Activated CD4-positive, alpha-beta memory T cell treated with anti-CD3 and anti-CD28 coated beads, Interleukin-2, amount 10 ng/mL, durations not matched to agents 7 days and 5 days (primary cell): ENCODE measurements around the gene MAP3K5. TPM values are rescaled to one million over a fixed set of nuclear protein-coding genes. Genes with fewer than 3 reads are reported as not detected.
"Not testable (repeated sequence)": the region's sequence is repeated elsewhere in the genome, so short reads cannot be mapped to it uniquely, and the experiment has no call there.

Experiments used
- CTCF ChIA-PET: fragments of 350-600 bp; sonication (Branson Sonifier 250); formaldehyde crosslinking; loops from one replicate; lab custom pipeline; 2021; ENCODE audit warnings: antibody characterized with exemption, inconsistent platforms; lab: Charles Lee
- POLR2A ChIA-PET: fragments of 350-600 bp; sonication (Branson Sonifier 250); formaldehyde crosslinking; loops from one replicate; lab custom pipeline; 2021; ENCODE audit warnings: antibody characterized with exemption; lab: Charles Lee
- DNase-seq: peaks from one replicate; pipeline ENCODE4 v3.0.0-alpha.2; 2020
- H3K27ac Mint-ChIP-seq: one replicate; pipeline ENCODE4 v1.8.0; 2021; ENCODE audit warnings: mild to moderate bottlenecking, mixed read lengths
- H3K27me3 Mint-ChIP-seq: one replicate; pipeline ENCODE4 v1.8.0; 2021; ENCODE audit warnings: mixed read lengths
- H3K36me3 Mint-ChIP-seq: one replicate; pipeline ENCODE4 v1.8.0; 2021; ENCODE audit warnings: low read depth, mixed read lengths
- H3K4me1 Mint-ChIP-seq: one replicate; pipeline ENCODE4 v1.8.0; 2021; ENCODE audit warnings: mixed read lengths
- H3K4me3 Mint-ChIP-seq: one replicate; pipeline ENCODE4 v1.8.0; 2021; ENCODE audit warnings: mild to moderate bottlenecking, mixed read lengths
- H3K9me3 Mint-ChIP-seq: one replicate; pipeline ENCODE4 v1.8.0; 2021; ENCODE audit warnings: mixed read lengths
- total RNA-seq, 2 experiments: library from RNA; stranded (reverse); gene quantifications; one replicate each; pipeline ENCODE4 v1.2.3, GENCODE V29; 2021

MAP3K5 gene
- total RNA-seq, 2 experiments from 2014 or later = 25.4 to 25.9 TPM

DNA sequence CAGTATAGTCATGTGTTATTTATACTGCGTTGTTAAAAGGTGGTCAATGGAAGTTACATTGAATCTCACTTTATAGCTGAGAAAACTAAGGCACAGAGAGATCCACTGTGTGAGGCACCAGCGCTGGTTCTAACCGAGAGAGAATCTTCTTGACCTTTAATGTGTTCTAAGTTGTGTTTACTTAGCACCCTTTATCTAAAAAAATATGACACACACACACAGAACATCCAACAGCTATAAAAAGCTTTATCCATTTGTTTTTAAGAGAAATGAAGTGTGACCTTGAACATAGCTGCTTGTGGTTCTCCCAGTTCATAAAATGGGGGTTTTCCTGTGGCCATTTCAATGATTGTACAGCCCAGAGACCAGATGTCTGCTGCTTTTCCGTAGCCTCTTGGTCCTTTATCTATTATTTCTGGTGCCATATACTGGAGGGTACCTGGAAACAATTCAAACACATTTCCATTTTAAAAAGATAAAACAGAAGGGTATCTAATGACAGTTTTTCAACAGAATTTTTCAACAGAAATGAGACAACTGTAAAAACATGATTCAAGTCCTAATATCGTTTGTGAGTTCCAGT is 187.3 kb downstream of the MAP3K5 start:
- POLR2A ChIA-PET = no interaction called here

DNA sequence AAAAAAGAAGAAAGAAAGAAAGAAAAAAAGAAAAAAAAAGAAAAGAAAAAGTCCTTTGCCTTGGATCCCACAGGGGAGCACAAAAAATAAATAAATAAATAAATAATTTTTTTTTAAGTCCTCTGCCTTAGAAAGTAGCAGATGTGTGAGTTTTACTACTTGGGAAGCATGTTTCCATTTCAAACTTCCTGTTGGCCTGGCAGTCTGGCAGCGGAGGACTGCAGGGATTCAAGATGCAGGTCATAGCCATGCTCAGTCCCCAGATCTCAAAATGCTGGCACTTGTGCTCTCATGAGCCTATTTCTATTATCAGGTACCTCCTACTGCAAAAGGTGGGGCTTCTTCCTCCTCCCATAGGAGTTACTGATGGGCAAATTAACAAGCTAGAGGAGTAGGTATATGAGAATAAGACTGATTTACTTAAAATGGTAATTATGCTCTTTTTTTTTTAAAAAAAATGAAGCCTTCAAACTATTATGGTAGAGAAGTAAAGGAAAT is 187.9 kb downstream of the MAP3K5 start:
- H3K36me3 Mint-ChIP-seq = peaks cover 39% of the 10 kb centered on the region
- no peaks in the 10 kb centered on the region for H3K9me3 Mint-ChIP-seq
- no peak overlapping the region for H3K27ac Mint-ChIP-seq
- no peak for DNase-seq
- peaks cover 15% of the 10 kb centered on the region for H3K4me1 Mint-ChIP-seq
- no peak overlapping the region for H3K4me3 Mint-ChIP-seq
- CTCF ChIA-PET = interaction anchor here (1.7 kb wide), 1 partner anchor 188 kb away, joined by 8 read pairs; the partner anchor contains the start of gene MAP3K5
- H3K27me3 Mint-ChIP-seq = no peaks in the 10 kb centered on the region
- POLR2A ChIA-PET = no interaction called here

More for the DNA sequence above, 187.3 kb downstream of the MAP3K5 start:
- Mint-ChIP-seq H3K27ac (no peak overlapping the region), H3K36me3 (peaks cover 43% of the 10 kb centered on the region), H3K4me3 (no peak overlapping the region), H3K9me3 (no peaks in the 10 kb centered on the region), H3K4me1 (peaks cover 19% of the 10 kb centered on the region), H3K27me3 (no peaks in the 10 kb centered on the region)
- no peak for DNase-seq
- CTCF ChIA-PET = interaction anchor here (0.9 to 1.7 kb wide), 2 partner anchors 187 to 190 kb away, joined by 3 to 8 read pairs; partner anchors contain the start of gene MAP3K5

DNA sequence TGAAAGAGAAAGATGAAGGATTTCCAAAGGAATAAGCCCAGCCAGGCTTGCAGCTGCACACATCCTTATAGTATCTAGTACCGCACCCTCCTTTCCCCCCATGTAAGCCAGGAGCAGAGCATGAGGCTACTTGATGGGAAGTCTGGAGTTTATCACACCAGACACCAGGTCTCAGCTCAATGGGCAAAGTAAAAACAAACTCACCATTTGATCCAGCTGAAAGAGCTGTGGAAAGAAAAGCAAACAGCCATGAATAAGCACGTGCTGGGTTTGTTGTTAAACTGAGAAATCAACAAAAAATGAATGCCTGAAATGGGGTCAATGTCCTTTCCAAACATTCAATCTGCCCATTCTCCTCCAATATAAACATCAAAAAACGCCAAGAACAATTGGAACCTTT is 191.5 kb downstream of the MAP3K5 start:
- no peaks in the 10 kb centered on the region for H3K9me3 Mint-ChIP-seq
- no peak for DNase-seq
- peaks cover 52% of the 10 kb centered on the region for H3K36me3 Mint-ChIP-seq
- no peak overlapping the region for H3K27ac Mint-ChIP-seq
- peaks cover 4% of the 10 kb centered on the region for H3K4me1 Mint-ChIP-seq
- ChIA-PET CTCF (interaction anchor here (0.6 to 2.8 kb wide), 4 partner anchors 8 to 225 kb away, joined by 3 to 14 read pairs (median 7); partner anchors contain the start of gene MAP3K5), POLR2A (no interaction called here)
- no peaks in the 10 kb centered on the region for H3K27me3 Mint-ChIP-seq
- H3K4me3 Mint-ChIP-seq = no peak overlapping the region

DNA sequence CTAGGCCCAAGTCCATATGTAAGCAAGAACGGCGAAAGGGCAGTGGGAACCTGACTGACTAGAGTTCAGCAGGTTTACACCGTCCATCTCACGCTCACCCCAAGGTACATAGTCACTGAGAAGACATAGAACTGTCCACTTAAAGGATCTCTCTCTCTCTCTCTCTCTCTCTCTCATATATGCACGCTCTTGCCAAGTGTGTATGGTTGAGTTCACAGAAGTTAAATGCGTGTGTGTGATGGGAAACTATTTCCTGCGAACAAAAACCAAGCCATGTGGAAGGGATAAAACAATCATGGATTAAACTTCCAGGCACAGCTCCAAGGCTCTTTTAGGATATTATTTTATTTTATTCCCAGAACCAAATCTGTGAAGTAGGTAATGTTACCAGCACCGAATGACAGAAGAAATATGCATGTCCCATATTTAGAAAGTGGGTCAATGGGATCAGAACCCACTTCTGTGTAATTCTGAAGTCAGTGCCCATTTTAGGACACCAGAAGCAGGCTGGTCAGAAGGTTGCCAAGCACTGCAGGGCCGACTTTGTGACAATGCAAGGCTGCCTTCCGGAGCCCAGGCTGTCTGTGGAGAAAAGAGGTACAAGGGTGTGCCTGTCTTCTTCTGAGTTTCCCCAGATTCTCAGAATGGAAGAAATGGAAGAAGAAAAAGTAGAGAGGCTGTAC is 192.8 kb downstream of the MAP3K5 start:
- Mint-ChIP-seq H3K27ac (no peak overlapping the region), H3K4me1 (peaks cover 12% of the 10 kb centered on the region), H3K9me3 (no peaks in the 10 kb centered on the region), H3K27me3 (no peaks in the 10 kb centered on the region), H3K36me3 (peaks cover 56% of the 10 kb centered on the region), H3K4me3 (no peak overlapping the region)
- ChIA-PET CTCF (interaction anchor here (1.1 kb wide), 1 partner anchor 226 kb away, joined by 3 read pairs; no protein-coding TSS in a partner anchor), POLR2A (no interaction called here)
- no peak for DNase-seq

DNA sequence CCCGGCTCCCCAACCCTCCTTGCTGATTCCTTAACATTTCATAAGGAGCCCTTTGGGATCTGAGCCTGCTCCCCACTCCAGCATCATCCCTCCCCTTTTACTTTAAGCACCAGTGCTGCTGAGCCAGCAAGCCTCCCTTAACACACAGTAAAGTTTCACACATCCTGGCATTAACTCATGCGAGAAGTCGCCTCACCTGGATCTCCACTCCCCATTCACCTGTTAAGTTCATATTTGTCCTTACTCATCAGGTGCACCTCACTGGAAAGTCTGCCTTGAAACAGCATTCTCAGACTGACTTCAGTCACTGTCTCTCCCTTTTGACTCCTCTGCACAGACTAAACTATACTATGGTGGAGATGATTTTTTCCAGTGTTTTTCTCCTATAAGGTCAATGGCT is 194.2 kb downstream of the MAP3K5 start:
- ChIA-PET CTCF (no interaction called here), POLR2A (no interaction called here)
- Mint-ChIP-seq H3K9me3 (no peaks in the 10 kb centered on the region), H3K27me3 (no peaks in the 10 kb centered on the region), H3K36me3 (peaks cover 56% of the 10 kb centered on the region), H3K4me3 (no peak overlapping the region), H3K27ac (no peak overlapping the region), H3K4me1 (peaks cover 26% of the 10 kb centered on the region)
- DNase-seq = no peak

DNA sequence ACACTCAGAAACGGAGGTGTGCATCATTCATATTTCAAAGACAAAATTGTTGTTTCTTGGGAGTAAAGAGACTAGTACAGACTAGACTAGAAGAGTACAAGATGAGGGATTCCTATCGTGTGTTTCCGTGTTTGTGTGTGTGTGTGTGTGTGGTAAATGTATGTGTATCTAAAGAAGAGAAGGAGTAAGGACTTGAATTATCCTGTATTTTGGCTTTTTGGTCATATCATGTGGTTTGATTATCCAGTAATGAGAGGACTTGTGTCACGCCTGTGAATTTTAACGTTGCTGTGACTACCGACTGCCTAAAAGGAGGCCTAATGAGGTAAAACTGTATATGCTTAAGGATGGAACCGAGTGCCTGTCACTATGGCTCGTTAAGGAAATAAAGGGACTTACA is 197.6 kb downstream of the MAP3K5 start:
- peaks cover 30% of the 10 kb centered on the region for H3K4me1 Mint-ChIP-seq
- POLR2A ChIA-PET = interaction anchor here (1.1 to 2.2 kb wide), 3 partner anchors 197 to 305 kb away, joined by 5 to 28 read pairs (median 10); partner anchors contain the start of genes BCLAF1 and MAP3K5
- no peak for DNase-seq

DNA sequence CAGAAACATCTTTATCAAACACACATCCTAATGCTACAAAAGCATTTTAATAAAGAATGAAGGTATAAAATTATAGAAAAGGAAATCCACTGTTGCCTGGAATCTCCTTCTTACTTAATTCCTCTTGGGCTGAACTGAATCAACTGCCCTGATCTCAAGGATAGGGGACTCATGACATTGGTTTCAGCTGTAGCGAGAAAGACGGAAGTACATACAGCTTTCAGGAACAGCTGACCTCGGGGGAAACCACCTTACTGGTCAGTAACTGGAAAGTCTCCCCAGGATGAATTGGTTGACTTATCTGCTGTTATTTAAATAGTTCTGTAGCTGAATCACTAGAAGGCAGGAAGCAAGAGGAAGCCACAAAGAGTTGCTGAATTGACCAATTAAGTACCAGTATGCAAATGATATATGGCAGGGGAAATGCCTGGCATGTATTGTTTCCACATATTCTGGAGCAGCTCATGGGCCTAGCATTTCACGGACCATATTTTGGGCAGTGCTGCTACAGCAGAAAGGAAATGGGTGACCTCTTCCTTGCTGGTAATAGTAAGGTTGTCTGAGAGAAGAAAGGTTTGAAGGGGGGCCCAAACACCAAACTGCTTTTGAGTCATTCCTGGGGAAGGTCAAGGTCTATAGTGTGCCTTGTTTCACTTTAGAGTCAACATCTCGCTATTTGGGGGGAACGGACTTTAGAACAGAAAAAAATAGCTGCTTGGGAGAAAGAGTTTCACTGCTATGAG is 198.4 kb downstream of the MAP3K5 start:
- H3K36me3 Mint-ChIP-seq = peaks cover 75% of the 10 kb centered on the region
- POLR2A ChIA-PET = interaction anchor here (1.1 to 2.2 kb wide), 3 partner anchors 198 to 305 kb away, joined by 5 to 28 read pairs (median 10); partner anchors contain the start of genes BCLAF1 and MAP3K5
- CTCF ChIA-PET = interaction anchor here (0.7 to 1.9 kb wide), 6 partner anchors 7 to 199 kb away, joined by 3 to 23 read pairs (median 4); partner anchors contain the start of genes MAP3K5 and MAP7
- DNase-seq = peak; percentile 68
- peaks cover 3% of the 10 kb centered on the region for H3K9me3 Mint-ChIP-seq
- H3K4me1 Mint-ChIP-seq = peaks cover 30% of the 10 kb centered on the region
- H3K27ac Mint-ChIP-seq = peak overlapping the region; percentile 88
- peak overlapping the region; percentile 63 for H3K4me3 Mint-ChIP-seq
- H3K27me3 Mint-ChIP-seq = no peaks in the 10 kb centered on the region

More for the DNA sequence above, 197.6 kb downstream of the MAP3K5 start:
- Mint-ChIP-seq H3K36me3 (peaks cover 70% of the 10 kb centered on the region), H3K9me3 (peaks cover 3% of the 10 kb centered on the region), H3K4me3 (peak overlapping the region; percentile 63), H3K27me3 (no peaks in the 10 kb centered on the region), H3K27ac (peak overlapping the region; percentile 88)
- CTCF ChIA-PET = interaction anchor here (1.4 to 1.9 kb wide), 3 partner anchors 45 to 198 kb away, joined by 4 to 23 read pairs (median 4); partner anchors contain the start of genes MAP3K5 and MAP7

DNA sequence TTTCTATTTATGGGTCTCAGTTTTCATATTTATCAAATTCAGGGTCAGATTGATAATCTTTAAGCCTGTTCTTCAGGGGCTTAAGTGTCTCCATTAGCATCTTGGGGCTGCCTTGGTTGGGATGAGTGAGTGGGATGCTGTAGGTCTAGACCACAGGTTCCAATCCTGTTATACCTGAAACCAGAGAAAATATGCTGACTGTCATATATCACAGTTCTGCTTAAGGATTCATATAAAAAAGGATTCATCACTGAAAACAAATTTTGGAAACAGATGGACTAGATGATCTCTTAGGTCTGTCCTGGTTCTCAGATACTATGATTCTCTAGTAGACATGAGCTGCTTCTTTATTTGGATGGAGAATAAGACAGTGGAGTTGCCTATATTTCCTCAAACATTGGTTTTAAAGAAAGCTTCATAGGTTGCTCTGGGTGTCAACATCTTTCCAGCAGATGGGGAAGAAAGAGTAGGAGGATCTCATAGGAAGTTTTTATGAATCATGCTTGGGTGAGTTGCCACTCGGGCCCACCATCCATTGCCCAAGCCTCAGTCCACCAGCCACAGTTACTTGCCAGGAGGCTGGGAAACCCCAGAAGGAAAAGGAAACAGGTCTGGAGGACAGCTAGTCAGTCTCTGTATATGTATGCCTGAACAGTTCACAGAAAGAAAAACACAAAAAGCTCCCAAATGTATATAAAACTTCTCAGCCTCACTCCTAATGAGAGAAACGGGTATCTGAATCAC is 199.2 kb downstream of the MAP3K5 start:
- Mint-ChIP-seq H3K36me3 (peaks cover 76% of the 10 kb centered on the region), H3K27me3 (no peaks in the 10 kb centered on the region), H3K4me1 (peaks cover 30% of the 10 kb centered on the region), H3K4me3 (no peak overlapping the region), H3K9me3 (peaks cover 3% of the 10 kb centered on the region), H3K27ac (peak overlapping the region; percentile 88)
- POLR2A ChIA-PET = interaction anchor here (1.1 to 2.2 kb wide), 3 partner anchors 198 to 304 kb away, joined by 5 to 28 read pairs (median 10); partner anchors contain the start of genes BCLAF1 and MAP3K5
- no peak for DNase-seq
- CTCF ChIA-PET = interaction anchor here (1.2 to 1.9 kb wide), 5 partner anchors 8 to 199 kb away, joined by 3 to 23 read pairs (median 4); partner anchors contain the start of genes MAP3K5 and MAP7

DNA sequence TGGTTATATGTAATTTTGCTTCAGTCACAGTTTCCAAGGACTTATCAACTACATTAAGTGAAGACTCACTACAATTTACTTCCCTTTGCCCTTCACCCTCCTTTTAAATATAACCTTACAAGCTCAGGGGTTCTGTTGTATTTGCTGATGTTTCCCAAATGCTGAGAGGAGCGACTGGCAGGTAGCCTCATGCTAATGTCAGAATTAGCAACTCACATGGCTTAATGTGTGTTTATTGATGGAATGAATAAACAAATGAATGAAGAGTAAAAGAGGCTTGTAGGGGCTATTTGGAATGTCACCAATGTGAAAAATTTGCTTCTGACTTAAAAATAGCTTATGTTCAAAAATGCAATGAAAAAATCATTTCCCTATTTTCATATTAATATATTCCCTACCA is 200.7 kb downstream of the MAP3K5 start:
- Mint-ChIP-seq H3K9me3 (peaks cover 3% of the 10 kb centered on the region), H3K27me3 (no peaks in the 10 kb centered on the region), H3K4me1 (peaks cover 30% of the 10 kb centered on the region), H3K27ac (no peak overlapping the region), H3K4me3 (no peak overlapping the region), H3K36me3 (peaks cover 79% of the 10 kb centered on the region)
- DNase-seq = no peak
- POLR2A ChIA-PET = no interaction called here
- CTCF ChIA-PET = interaction anchor here (1.1 kb wide), 1 partner anchor 201 kb away, joined by 4 read pairs; the partner anchor contains the start of gene MAP3K5

DNA sequence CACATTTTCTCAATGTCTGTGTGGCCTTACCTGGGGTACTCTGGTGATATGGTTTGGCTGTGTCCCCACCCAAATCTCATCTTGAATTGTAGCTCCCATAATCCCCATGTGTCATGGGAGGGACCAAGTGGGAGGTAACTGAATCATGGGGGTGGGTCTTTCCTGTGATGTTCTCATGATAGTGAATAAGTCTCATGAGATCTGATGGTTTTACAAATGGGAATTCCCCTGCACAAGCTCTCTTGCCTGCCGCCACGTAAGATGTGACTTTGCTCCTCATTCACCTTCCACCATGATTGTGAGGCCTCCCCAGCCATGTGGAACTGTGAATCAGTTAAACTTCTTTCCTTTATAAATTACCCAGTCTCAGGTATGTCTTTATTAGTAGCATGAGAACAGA is 201.4 kb downstream of the MAP3K5 start:
- H3K36me3 Mint-ChIP-seq = peaks cover 76% of the 10 kb centered on the region
- H3K4me3 Mint-ChIP-seq, H3K27me3 Mint-ChIP-seq, CTCF ChIA-PET, POLR2A ChIA-PET, H3K27ac Mint-ChIP-seq, H3K9me3 Mint-ChIP-seq, DNase-seq: not testable (repeated sequence)
- peaks cover 32% of the 10 kb centered on the region for H3K4me1 Mint-ChIP-seq

DNA sequence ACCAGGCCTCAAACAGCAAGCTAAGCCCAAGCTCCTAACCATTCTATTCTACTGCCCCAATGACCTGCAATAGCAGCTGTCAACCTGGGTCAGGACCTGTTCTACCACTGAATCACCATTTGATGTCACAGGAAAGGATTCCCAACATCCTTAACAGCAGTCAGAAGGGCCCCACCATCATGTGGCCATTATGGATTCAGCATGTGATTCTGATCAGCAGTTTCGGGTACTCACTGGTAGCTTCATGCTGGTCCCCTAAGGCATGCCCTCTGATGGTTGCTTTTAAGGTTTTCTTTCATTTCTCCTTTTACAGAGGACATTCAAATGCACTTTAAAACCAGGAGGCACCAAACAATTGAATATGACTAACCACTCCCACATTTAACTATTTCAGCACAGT is 204.8 kb downstream of the MAP3K5 start:
- H3K27me3 Mint-ChIP-seq = no peaks in the 10 kb centered on the region
- ChIA-PET CTCF (interaction anchor here (2.8 kb wide), 1 partner anchor 205 kb away, joined by 12 read pairs; the partner anchor contains the start of gene MAP3K5), POLR2A (interaction anchor here (2.1 kb wide), 1 partner anchor 205 kb away, joined by 5 read pairs; the partner anchor contains the start of gene MAP3K5)
- H3K9me3 Mint-ChIP-seq = peaks cover 3% of the 10 kb centered on the region
- H3K36me3 Mint-ChIP-seq = peaks cover 68% of the 10 kb centered on the region
- no peak overlapping the region for H3K4me3 Mint-ChIP-seq
- peaks cover 6% of the 10 kb centered on the region for H3K4me1 Mint-ChIP-seq
- DNase-seq = no peak
- H3K27ac Mint-ChIP-seq = no peak overlapping the region
